Measurements from ENCODE around the gene PSPH.

Gene PSPH

GRCh38 chr7:56007167-56007652, 44.0 kb downstream of the PSPH start:
- no peak for DNase-seq (ENCODE audit: low read depth in 3 of 3)

- no peak for DNase-seq (ENCODE audit: low read depth in 3 of 3)
These were observed 47.5 kb downstream of the PSPH start for GRCh38 chr7:56003749-56004148.

- no peak for DNase-seq (ENCODE audit: low read depth in 3 of 3)
These were observed 54.3 kb downstream of the PSPH start for GRCh38 chr7:55996856-55997500.

- no peak for DNase-seq (ENCODE audit: low read depth in 3 of 3)
These were observed 58.9 kb downstream of the PSPH start for GRCh38 chr7:55992346-55992745.

- DNase-seq (ENCODE audit: low read depth in 3 of 3) = no peak
These were observed 67.7 kb downstream of the PSPH start for GRCh38 chr7:55983537-55983936.

GRCh38 chr7:55980266-55980665, 71.0 kb downstream of the PSPH start:
- no peak for DNase-seq (ENCODE audit: low read depth in 3 of 3)

- no peak for DNase-seq (ENCODE audit: low read depth in 3 of 3)
These were observed 73.4 kb downstream of the PSPH start for GRCh38 chr7:55977831-55978230.

GRCh38 chr7:55975988-55976633, 75.1 kb downstream of the PSPH start:
- DNase-seq (ENCODE audit: low read depth in 3 of 3) = no peak

- no peak for DNase-seq (ENCODE audit: low read depth in 3 of 3)
These were observed 77.4 kb downstream of the PSPH start for GRCh38 chr7:55973747-55974250.

- no peak for DNase-seq (ENCODE audit: low read depth in 3 of 3)
These were observed 80.3 kb downstream of the PSPH start for GRCh38 chr7:55970978-55971377.

GRCh38 chr7:55970561-55970960, 80.7 kb downstream of the PSPH start:
- DNase-seq (ENCODE audit: low read depth in 3 of 3) = no peak

- DNase-seq (ENCODE audit: low read depth in 3 of 3) = no peak
These were observed 81.9 kb downstream of the PSPH start for GRCh38 chr7:55969391-55969790.

GRCh38 chr7:55966851-55967250, 84.4 kb downstream of the PSPH start:
- no peak for DNase-seq (ENCODE audit: low read depth in 3 of 3)

GRCh38 chr7:55965805-55966421, 85.3 kb downstream of the PSPH start:
- DNase-seq (ENCODE audit: low read depth in 3 of 3) = no peak

GRCh38 chr7:55965100-55965470, 86.2 kb downstream of the PSPH start:
- peak in 1 of 3 experiments; percentile 13 for DNase-seq (ENCODE audit: low read depth in 3 of 3)

GRCh38 chr7:55964261-55965099, 86.8 kb downstream of the PSPH start, which contains the start of gene NIPSNAP2:
NIPSNAP2 (plus strand) TSS chr7:55964585; CDS start chr7:55964610, 25 bp downstream.
- DNase-seq (ENCODE audit: low read depth in 3 of 3) = peak; percentile 14 to 50 (median 36)

- no peak for DNase-seq (ENCODE audit: low read depth in 3 of 3)
These were observed 87.6 kb downstream of the PSPH start for GRCh38 chr7:55963584-55964168.

GRCh38 chr7:55962014-55962413, 89.2 kb downstream of the PSPH start:
- no peak for DNase-seq (ENCODE audit: low read depth in 3 of 3)
